SU-DHL-6 (cell line): ENCODE results near the gene CFAP107.

Experiments
- H2AFZ ChIP-seq: fragments of 200-600 bp; sonication (generic); 2 replicates; pipeline ENCODE4 v1.6.1; 2014; ENCODE audit warnings: low read depth, mild to moderate bottlenecking, moderate library complexity, mixed read lengths, antibody characterized with exemption, low read length; ENCODE audit not compliant: severe bottlenecking
- H3F3A ChIP-seq: fragments of 200-600 bp; shearing (Covaris generic); 2 replicates; pipeline ENCODE4 v1.6.0; 2016; ENCODE audit warnings: antibody characterized with exemption, mild to moderate bottlenecking; ENCODE audit not compliant: insufficient read depth
- H3K27ac ChIP-seq: fragments of 200-600 bp; sonication (generic); 2 replicates; pipeline ENCODE4 v1.5.1; 2016; ENCODE audit warnings: low read depth, mild to moderate bottlenecking, low read length, moderate library complexity, mixed read lengths
- H3K27me3 ChIP-seq: fragments of 200-600 bp; sonication (generic), shearing (Covaris generic); 2 replicates; pipeline ENCODE4 v1.6.0; 2014; ENCODE audit warnings: mild to moderate bottlenecking, low read length
- H3K36me3 ChIP-seq: fragments of 200-600 bp; sonication (generic); 2 replicates; pipeline ENCODE4 v1.6.1; 2014; ENCODE audit warnings: mild to moderate bottlenecking, low read length, mixed read lengths
- H3K4me2 ChIP-seq: fragments of 300-600, 200-600 bp; shearing (Covaris generic), sonication (generic); 2 replicates; pipeline ENCODE4 v1.6.0; 2014; ENCODE audit warnings: low read length, low read depth, mild to moderate bottlenecking; ENCODE audit not compliant: poor library complexity, severe bottlenecking
- H3K4me3 ChIP-seq: fragments of 200-600 bp; sonication (generic); 2 replicates; pipeline ENCODE4 v1.5.1; 2014; ENCODE audit warnings: antibody characterized with exemption, low read length, mild to moderate bottlenecking, mixed read lengths; ENCODE audit not compliant: insufficient read depth, poor library complexity, severe bottlenecking
- H3K79me2 ChIP-seq: fragments of 200-600 bp; sonication (generic); 2 replicates; pipeline ENCODE4 v1.6.1; 2014; ENCODE audit warnings: mild to moderate bottlenecking, low read length, moderate library complexity; ENCODE audit not compliant: insufficient read depth
- H3K9ac ChIP-seq: fragments of 200-600 bp; sonication (generic); 2 replicates; pipeline ENCODE4 v1.7.0; 2014; ENCODE audit warnings: mild to moderate bottlenecking, low read length
- H3K9me2 ChIP-seq: fragments of 200-600 bp; sonication (generic); replicated peaks from 2 replicates; pipeline ENCODE4 v1.6.1; 2014; ENCODE audit warnings: low read length; ENCODE audit not compliant: insufficient read depth
- H3K9me3 ChIP-seq: fragments of 200-600 bp; sonication (generic); 2 replicates; pipeline ENCODE4 v1.6.1; 2014; ENCODE audit warnings: low read length, mixed read lengths; ENCODE audit not compliant: insufficient read depth
- H4K20me1 ChIP-seq: fragments of 200-600 bp; sonication (generic); 2 replicates; pipeline ENCODE4 v1.6.1; 2014; ENCODE audit warnings: low read depth, mild to moderate bottlenecking, antibody characterized with exemption, low read length, moderate library complexity, mixed read lengths
- EZH2phosphoT487 ChIP-seq: fragments of 200-600 bp; sonication (generic), shearing (Covaris generic); conservative IDR thresholded peaks from 2 replicates; pipeline ENCODE4 v1.6.1; 2018; ENCODE audit warnings: mild to moderate bottlenecking, antibody characterized with exemption, low read length, moderate library complexity, mixed read lengths
- TF ChIP-seq, protein P1 (sequence below): fragments of 200-600 bp; sonication (generic); IDR thresholded peaks from one replicate; pipeline ENCODE4 v1.5.1; 2017; ENCODE audit warnings: antibody characterized with exemption, mild to moderate bottlenecking, low read length, moderate library complexity; ENCODE audit not compliant: insufficient read depth, poor library complexity, severe bottlenecking

CFAP107 gene

DNA sequence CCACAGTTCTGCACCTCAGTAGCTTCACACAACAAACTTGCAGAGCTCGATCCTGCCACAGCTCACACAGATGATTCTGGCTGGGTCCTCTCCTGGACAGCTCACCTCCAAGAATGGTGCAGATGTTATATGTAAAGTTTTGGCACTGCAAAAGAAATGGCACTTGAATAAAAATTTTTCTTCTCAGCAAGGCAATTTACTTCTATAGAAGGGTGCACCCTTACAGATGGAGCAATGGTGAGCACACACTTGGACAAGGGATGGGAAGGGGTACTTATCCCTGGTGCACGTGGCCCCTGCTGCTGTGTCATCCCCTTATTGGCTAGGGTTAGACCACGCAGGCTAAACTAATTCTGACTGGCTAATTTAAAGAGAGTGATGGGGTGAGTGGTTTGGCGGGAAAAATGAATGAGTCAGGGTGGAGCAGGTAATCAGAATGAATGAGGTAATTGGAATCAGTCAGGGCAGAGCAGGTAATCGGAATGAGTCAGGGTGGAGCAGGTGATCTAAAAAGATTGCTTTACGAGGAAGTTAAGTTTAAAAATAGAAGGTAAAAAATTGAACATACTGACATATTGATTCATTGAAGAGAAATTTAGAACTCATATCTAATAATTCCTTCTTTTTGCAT is 42.1 kb upstream of the CFAP107 start:
- H3K36me3 ChIP-seq, result no peaks in the 10 kb centered on the region
- no peak overlapping the region for H3K9ac ChIP-seq
- H3K4me3 ChIP-seq, result no peak overlapping the region
- H3K9me3 ChIP-seq, result no peaks in the 10 kb centered on the region; the same call in 1 of the 2 replicates
- no peaks in the 10 kb centered on the region for H4K20me1 ChIP-seq
- H3K27me3 ChIP-seq, result 0 out of 2 replicates have a peak, but pooled peaks cover 3% of the 10 kb centered on the region
- H3F3A ChIP-seq, result no peaks in the 10 kb centered on the region
- H3K27ac ChIP-seq, result no peak overlapping the region
- no peak overlapping the region for H3K4me2 ChIP-seq
- H3K9me2 ChIP-seq, result no peaks in the 10 kb centered on the region
- no peak for TF ChIP-seq EZH2phosphoT487
- TF ChIP-seq, protein P1, sequence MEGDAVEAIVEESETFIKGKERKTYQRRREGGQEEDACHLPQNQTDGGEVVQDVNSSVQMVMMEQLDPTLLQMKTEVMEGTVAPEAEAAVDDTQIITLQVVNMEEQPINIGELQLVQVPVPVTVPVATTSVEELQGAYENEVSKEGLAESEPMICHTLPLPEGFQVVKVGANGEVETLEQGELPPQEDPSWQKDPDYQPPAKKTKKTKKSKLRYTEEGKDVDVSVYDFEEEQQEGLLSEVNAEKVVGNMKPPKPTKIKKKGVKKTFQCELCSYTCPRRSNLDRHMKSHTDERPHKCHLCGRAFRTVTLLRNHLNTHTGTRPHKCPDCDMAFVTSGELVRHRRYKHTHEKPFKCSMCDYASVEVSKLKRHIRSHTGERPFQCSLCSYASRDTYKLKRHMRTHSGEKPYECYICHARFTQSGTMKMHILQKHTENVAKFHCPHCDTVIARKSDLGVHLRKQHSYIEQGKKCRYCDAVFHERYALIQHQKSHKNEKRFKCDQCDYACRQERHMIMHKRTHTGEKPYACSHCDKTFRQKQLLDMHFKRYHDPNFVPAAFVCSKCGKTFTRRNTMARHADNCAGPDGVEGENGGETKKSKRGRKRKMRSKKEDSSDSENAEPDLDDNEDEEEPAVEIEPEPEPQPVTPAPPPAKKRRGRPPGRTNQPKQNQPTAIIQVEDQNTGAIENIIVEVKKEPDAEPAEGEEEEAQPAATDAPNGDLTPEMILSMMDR, result no peak
- H3K79me2 ChIP-seq, result no peaks in the 10 kb centered on the region
- no peak overlapping the region for H2AFZ ChIP-seq

DNA sequence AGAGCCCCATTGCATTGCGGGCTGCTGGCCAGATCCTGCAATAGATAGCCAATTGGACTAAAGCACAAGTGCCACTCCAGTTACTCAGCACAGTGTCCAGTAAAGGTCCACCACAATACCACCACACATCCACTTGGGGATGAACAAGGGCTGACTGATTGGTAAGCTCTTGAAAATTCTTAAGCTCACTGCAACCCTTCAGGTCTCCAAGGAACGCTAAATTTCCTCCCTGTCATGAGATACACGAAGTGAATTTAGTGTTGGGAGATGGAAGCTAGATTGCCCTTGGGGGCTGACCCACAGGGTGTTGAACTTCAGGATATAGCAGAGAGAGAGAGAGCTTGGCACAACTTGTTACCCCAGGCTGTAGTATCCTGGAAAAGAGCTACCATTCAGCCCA is 39.9 kb upstream of the CFAP107 start:
- no peaks in the 10 kb centered on the region; the same call in 1 of the 2 replicates for H3K9me3 ChIP-seq
- no peaks in the 10 kb centered on the region for H3K9me2 ChIP-seq
- H3K27me3 ChIP-seq, result 0 out of 2 replicates have a peak, but pooled peaks cover 3% of the 10 kb centered on the region
- H3K9ac ChIP-seq, result no peak overlapping the region
- no peak overlapping the region for H3K4me3 ChIP-seq
- no peak overlapping the region for H3K27ac ChIP-seq
- H2AFZ ChIP-seq, result no peak overlapping the region
- H3F3A ChIP-seq, result no peaks in the 10 kb centered on the region
- H3K4me2 ChIP-seq, result no peak overlapping the region
- no peaks in the 10 kb centered on the region for H3K36me3 ChIP-seq
- TF ChIP-seq, protein P1, result no peak
- no peak for TF ChIP-seq EZH2phosphoT487
- H3K79me2 ChIP-seq, result no peaks in the 10 kb centered on the region
- no peaks in the 10 kb centered on the region for H4K20me1 ChIP-seq

DNA sequence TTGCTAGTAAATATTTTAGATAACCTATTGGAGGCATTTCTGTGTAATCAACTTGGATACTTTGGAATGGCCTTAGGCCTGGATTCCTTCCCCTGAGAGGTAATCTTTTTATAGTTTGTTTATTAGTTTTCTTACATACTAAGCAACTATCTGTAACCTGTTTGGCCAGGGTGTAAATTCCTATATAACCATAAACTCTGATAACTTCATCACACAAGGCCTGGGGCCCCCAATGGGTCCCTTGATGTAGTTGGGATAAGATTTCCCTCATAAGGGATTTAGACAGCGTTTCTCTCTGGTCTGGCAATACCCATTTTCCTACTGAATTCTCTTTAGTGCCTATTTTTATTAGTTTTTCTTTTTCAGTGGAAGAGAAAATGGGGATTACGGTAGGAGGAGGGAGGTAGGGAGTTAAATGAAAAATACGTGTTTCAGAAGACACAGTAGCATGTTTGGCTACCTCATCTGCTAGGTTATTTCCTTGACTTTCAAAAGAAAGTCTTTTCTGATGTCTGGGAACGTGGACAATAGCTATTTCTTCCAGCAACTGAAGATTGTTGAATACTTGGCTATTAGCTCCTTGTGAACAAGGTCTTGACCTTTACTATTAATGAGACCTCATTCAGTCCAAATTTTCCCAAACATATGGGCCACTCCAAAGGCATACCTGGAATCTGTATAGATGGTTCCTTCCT is 37.5 kb upstream of the CFAP107 start:
- Histone ChIP-seq H3K4me2 (no peak overlapping the region), H4K20me1 (no peaks in the 10 kb centered on the region), H3K27me3 (no peaks in the 10 kb centered on the region), H3K36me3 (no peaks in the 10 kb centered on the region), H3K9me2 (no peaks in the 10 kb centered on the region), H3K9me3 (no peaks in the 10 kb centered on the region; the same call in 1 of the 2 replicates), H3K4me3 (no peak overlapping the region), H2AFZ (no peak overlapping the region), H3F3A (no peaks in the 10 kb centered on the region), H3K79me2 (no peaks in the 10 kb centered on the region), H3K27ac (no peak overlapping the region), H3K9ac (no peak overlapping the region)
- TF ChIP-seq EZH2phosphoT487, result no peak
- TF ChIP-seq, protein P1, result no peak
